Testis (tissue), 3 donors: Measurements from ENCODE around the gene GJD4. TPM values are rescaled to one million over a fixed set of nuclear protein-coding genes. Genes with fewer than 3 reads are reported as not detected.

ENCODE experiments used
- DNase-seq: peaks from one replicate; pipeline ENCODE4 v3.0.0-alpha.2; 2019
- H3K27ac ChIP-seq, 2 donors: fragments of 200-600 bp; sonication (generic); one replicate each; pipeline ENCODE4 v1.5.1; 2019
- H3K27me3 ChIP-seq: fragments of 200-600 bp; sonication (generic); one replicate; pipeline ENCODE4 v1.5.1; 2019
- H3K36me3 ChIP-seq: fragments of 200-600 bp; sonication (generic); one replicate; pipeline ENCODE4 v1.5.1; 2017; ENCODE audit warnings: low read depth; ENCODE audit errors: missing control alignments
- H3K4me1 ChIP-seq: fragments of 200-600 bp; sonication (generic); one replicate; pipeline ENCODE4 v1.5.1; 2019
- H3K4me3 ChIP-seq, 2 donors: fragments of 200-600 bp; sonication (generic); one replicate each; pipeline ENCODE4 v1.5.1; 2017 to 2019
- H3K9me3 ChIP-seq: fragments of 200-600 bp; sonication (generic); one replicate; pipeline ENCODE4 v1.5.1; 2017
- CTCF ChIP-seq, 3 experiments: fragments of 450-650 bp in 2 of 3; fragments of 200-600 bp in 1 of 3; sonication (generic) in 1 of 3; IDR thresholded peaks; one replicate each; pipeline ENCODE4 v1.5.1; 2016 to 2019; ENCODE audit warnings: antibody characterized with exemption in 3 of 3, mild to moderate bottlenecking in 2 of 3, moderate library complexity in 1 of 3
- POLR2A ChIP-seq: fragments of 450-650 bp; IDR thresholded peaks from one replicate; pipeline ENCODE4 v1.6.1; 2017; ENCODE audit warnings: antibody characterized with exemption, mild to moderate bottlenecking, moderate library complexity
- WGBS, 2 donors: methylation state at CpG; one replicate each; pipeline ENCODE4 v1.1.5; 2018; 5-methylcytosine and 5-hydroxymethylcytosine counted together
- intact Hi-C: fragments of 100-400 bp; cut with DNase I; formaldehyde crosslinking; loops from one replicate; pipeline ENCODE4 v1.15.1; 2023; ENCODE audit warnings: low total_unique reads
- polyA plus RNA-seq: library from polyadenylated mRNA; stranded (reverse); fragments of 350-450 nt; fragmentation: Illumina TruSeq; extraction: RNeasy Lipid Tissue Mini Kit (QIAGEN cat#74804); gene quantifications from one replicate; pipeline ENCODE4 v1.2.3, GENCODE V29; 2014; ENCODE audit warnings: low read depth, low replicate concordance; ENCODE audit not compliant: insufficient read depth
- total RNA-seq, 2 donors: library from RNA; depleted of rRNA; stranded (reverse); fragments of >200 nt; gene quantifications; one replicate each; pipeline ENCODE4 v1.2.3, GENCODE V29; 2016

GJD4 gene
- total and polyA plus RNA-seq, 3 donors from 2014 or later, result 0.31 TPM; not detected in 2

DNA sequence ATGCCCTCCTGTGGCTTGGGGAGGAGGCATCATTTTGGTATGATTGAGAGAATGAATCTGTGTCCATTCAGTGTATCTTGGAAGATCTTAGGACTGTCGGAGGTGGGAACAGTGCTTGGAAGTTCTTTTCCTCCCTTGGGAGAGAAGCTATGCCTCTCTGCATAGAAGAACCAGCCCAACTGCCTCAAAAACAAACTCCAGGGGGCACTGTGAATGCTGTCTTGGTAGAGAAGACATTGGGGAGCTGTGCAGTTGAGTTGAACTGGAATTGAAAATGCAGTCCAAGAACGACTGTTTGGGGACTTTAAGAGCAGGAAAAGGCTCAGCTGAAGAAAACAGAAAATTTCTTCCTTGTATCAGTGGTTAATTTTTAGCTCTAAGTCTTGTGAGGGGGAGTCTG lies 4.9 kb upstream of the GJD4 start:
- WGBS, 2 donors, result 59 to 79% methylated on average over 2 of the region's 2 CpGs
- TF ChIP-seq POLR2A, result no peak
- TF ChIP-seq CTCF (IDR thresholded peaks at IDR 0.05), result no peak
- H3K36me3 ChIP-seq, result no peaks in the 10 kb centered on the region
- no peak overlapping the region for H3K4me3 ChIP-seq
- H3K4me1 ChIP-seq, result no peaks in the 10 kb centered on the region
- H3K27me3 ChIP-seq, result no peaks in the 10 kb centered on the region
- no peak overlapping the region for H3K27ac ChIP-seq
- no peak for DNase-seq
- H3K9me3 ChIP-seq, result no peaks in the 10 kb centered on the region
- intact Hi-C loops, result no loop called here

- 93% methylated on average over 6 of the region's 6 CpGs for WGBS, 2 donors
- Histone ChIP-seq H3K36me3 (no peaks in the 10 kb centered on the region), H3K27ac (no peak overlapping the region), H3K4me1 (no peaks in the 10 kb centered on the region), H3K9me3 (no peaks in the 10 kb centered on the region), H3K27me3 (no peaks in the 10 kb centered on the region), H3K4me3 (no peak overlapping the region)
- TF ChIP-seq POLR2A, result no peak
- no peak for TF ChIP-seq CTCF (IDR thresholded peaks at IDR 0.05)
- intact Hi-C loops, result no loop called here
- no peak for DNase-seq
These were observed 1.3 kb downstream of the GJD4 start for GRCh38 chr10:35606430-35606829.

DNA sequence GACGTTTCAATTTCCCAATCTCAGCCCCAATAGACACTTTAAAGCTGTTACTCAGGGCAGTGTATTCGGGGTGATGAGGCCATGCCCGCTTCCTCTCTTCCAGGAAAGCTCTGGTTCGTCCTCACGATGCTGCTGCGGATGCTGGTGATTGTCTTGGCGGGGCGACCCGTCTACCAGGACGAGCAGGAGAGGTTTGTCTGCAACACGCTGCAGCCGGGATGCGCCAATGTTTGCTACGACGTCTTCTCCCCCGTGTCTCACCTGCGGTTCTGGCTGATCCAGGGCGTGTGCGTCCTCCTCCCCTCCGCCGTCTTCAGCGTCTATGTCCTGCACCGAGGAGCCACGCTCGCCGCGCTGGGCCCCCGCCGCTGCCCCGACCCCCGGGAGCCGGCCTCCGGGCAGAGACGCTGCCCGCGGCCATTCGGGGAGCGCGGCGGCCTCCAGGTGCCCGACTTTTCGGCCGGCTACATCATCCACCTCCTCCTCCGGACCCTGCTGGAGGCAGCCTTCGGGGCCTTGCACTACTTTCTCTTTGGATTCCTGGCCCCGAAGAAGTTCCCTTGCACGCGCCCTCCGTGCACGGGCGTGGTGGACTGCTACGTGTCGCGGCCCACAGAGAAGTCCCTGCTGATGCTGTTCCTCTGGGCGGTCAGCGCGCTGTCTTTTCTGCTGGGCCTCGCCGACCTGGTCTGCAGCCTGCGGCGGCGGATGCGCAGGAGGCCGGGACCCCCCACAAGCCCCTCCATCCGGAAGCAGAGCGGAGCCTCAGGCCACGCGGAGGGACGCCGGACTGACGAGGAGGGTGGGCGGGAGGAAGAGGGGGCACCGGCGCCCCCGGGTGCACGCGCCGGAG lies 2.6 kb downstream of the GJD4 start:
- Histone ChIP-seq H3K36me3 (no peaks in the 10 kb centered on the region), H3K27ac (no peak overlapping the region), H3K9me3 (no peaks in the 10 kb centered on the region), H3K4me1 (no peaks in the 10 kb centered on the region), H3K4me3 (peak overlapping the region; percentile 54 to 58), H3K27me3 (no peaks in the 10 kb centered on the region)
- TF ChIP-seq CTCF (IDR thresholded peaks at IDR 0.05) (no peak), POLR2A (no peak)
- DNase-seq, result peak; percentile 17
- intact Hi-C loops, result no loop called here
- WGBS, 2 donors, result 16 to 20% methylated on average over 52 to 78 of the region's 78 CpGs

- TF ChIP-seq CTCF (IDR thresholded peaks at IDR 0.05) (no peak), POLR2A (no peak)
- Histone ChIP-seq H3K27ac (no peak overlapping the region), H3K36me3 (no peaks in the 10 kb centered on the region), H3K9me3 (no peaks in the 10 kb centered on the region), H3K27me3 (no peaks in the 10 kb centered on the region), H3K4me3 (peak overlapping the region; percentile 54 to 58), H3K4me1 (no peaks in the 10 kb centered on the region)
- WGBS, 2 donors, result 50 to 66% methylated on average over 2 to 16 of the region's 16 CpGs
- DNase-seq, result no peak
- intact Hi-C loops, result no loop called here
These were observed 3.2 kb downstream of the GJD4 start for GRCh38 chr10:35608328-35608672.

GRCh38 chr10:35611750-35612149 lies 6.6 kb downstream of the GJD4 start:
- 83 to 88% methylated on average over 6 of the region's 6 CpGs for WGBS, 2 donors
- TF ChIP-seq CTCF (IDR thresholded peaks at IDR 0.05) (no peak), POLR2A (no peak)
- Histone ChIP-seq H3K27me3 (no peaks in the 10 kb centered on the region), H3K36me3 (no peaks in the 10 kb centered on the region), H3K4me1 (no peaks in the 10 kb centered on the region), H3K9me3 (no peaks in the 10 kb centered on the region), H3K27ac (no peak overlapping the region), H3K4me3 (no peak overlapping the region)
- intact Hi-C loops, result no loop called here
- DNase-seq, result no peak
